Trophoblast cell (in vitro differentiated cells and primary cell): ENCODE data around the gene SLC25A10.
A peak's percentile ranks its signal among the peaks of the same experiment; 100 is the strongest.
"Not testable (repeated sequence)": the region's sequence is repeated elsewhere in the genome, so short reads cannot be mapped to it uniquely, and the experiment has no call there.

Experiments
- DNase-seq, 2 donors: peaks; one replicate each; pipeline ENCODE4 v3.0.0-alpha.2; 2016
- H2AFZ ChIP-seq: 2 replicates; pipeline ENCODE4 v1.6.1; 2013; ENCODE audit warnings: low read length, moderate library complexity, mild to moderate bottlenecking; ENCODE audit not compliant: insufficient read depth, poor library complexity
- H2AK5ac ChIP-seq: 2 replicates; pipeline ENCODE4 v1.6.1; 2013; ENCODE audit warnings: mild to moderate bottlenecking, low read length
- H2BK120ac ChIP-seq: 2 replicates; pipeline ENCODE4 v1.6.1; 2013; ENCODE audit warnings: low read length, mild to moderate bottlenecking, moderate library complexity; ENCODE audit not compliant: insufficient read depth, poor library complexity
- H2BK12ac ChIP-seq: 2 replicates; pipeline ENCODE4 v1.6.1; 2013; ENCODE audit warnings: mild to moderate bottlenecking, low read length, moderate library complexity
- H2BK5ac ChIP-seq: 2 replicates; pipeline ENCODE4 v1.6.1; 2013; ENCODE audit warnings: low read length, low read depth, moderate library complexity, mild to moderate bottlenecking; ENCODE audit not compliant: poor library complexity
- H3K14ac ChIP-seq: 2 replicates; pipeline ENCODE4 v1.6.1; 2013; ENCODE audit warnings: mild to moderate bottlenecking, low read length
- H3K18ac ChIP-seq: 2 replicates; pipeline ENCODE4 v1.6.1; 2013; ENCODE audit warnings: mild to moderate bottlenecking, low read length
- H3K23ac ChIP-seq: 2 replicates; pipeline ENCODE4 v1.6.1; 2013; ENCODE audit warnings: low read length
- H3K27ac ChIP-seq: 2 replicates; pipeline ENCODE4 v1.5.1; 2013; ENCODE audit warnings: low read depth, mild to moderate bottlenecking, inconsistent platforms, low read length, moderate library complexity
- H3K27me3 ChIP-seq: 2 replicates; pipeline ENCODE4 v1.6.1; 2013; ENCODE audit warnings: inconsistent platforms, mild to moderate bottlenecking, low read length, moderate library complexity; ENCODE audit not compliant: insufficient read depth
- H3K36me3 ChIP-seq, 2 experiments: 1 replicate in 1 of 2; 2 replicates in 1 of 2; pipeline ENCODE4 v1.6.1; 2013; ENCODE audit warnings: low read length in 2 of 2, mild to moderate bottlenecking in 2 of 2, moderate library complexity in 1 of 2; ENCODE audit not compliant: insufficient read depth in 2 of 2, control insufficient read depth in 1 of 2
- H3K4ac ChIP-seq: 2 replicates; pipeline ENCODE4 v1.6.1; 2013; ENCODE audit warnings: low read depth, mild to moderate bottlenecking, low read length, moderate library complexity
- H3K4me1 ChIP-seq, 2 experiments: 1 replicate in 1 of 2; 2 replicates in 1 of 2; pipeline ENCODE4 v1.6.1; 2013; ENCODE audit warnings: low read length in 2 of 2, mild to moderate bottlenecking in 2 of 2, moderate library complexity in 1 of 2; ENCODE audit not compliant: insufficient read depth in 2 of 2, control insufficient read depth in 1 of 2
- H3K4me2 ChIP-seq: 2 replicates; pipeline ENCODE4 v1.6.1; 2013; ENCODE audit warnings: inconsistent platforms, mild to moderate bottlenecking, low read length, moderate library complexity
- H3K4me3 ChIP-seq: 2 replicates; pipeline ENCODE4 v1.5.1; 2013; ENCODE audit warnings: mild to moderate bottlenecking, low read depth, low read length, inconsistent platforms
- H3K79me1 ChIP-seq: one replicate; pipeline ENCODE4 v1.6.1; 2013; ENCODE audit warnings: low read length
- H3K79me2 ChIP-seq: 2 replicates; pipeline ENCODE4 v1.6.1; 2013; ENCODE audit warnings: low read length, mild to moderate bottlenecking; ENCODE audit not compliant: control insufficient read depth, insufficient read depth, poor library complexity
- H3K9ac ChIP-seq: 2 replicates; pipeline ENCODE4 v1.6.1; 2013; ENCODE audit warnings: mild to moderate bottlenecking, low read length
- H3K9me3 ChIP-seq: 2 replicates; pipeline ENCODE4 v1.6.1; 2013; ENCODE audit warnings: low read depth, mild to moderate bottlenecking, control low read depth, inconsistent platforms, low read length; ENCODE audit not compliant: insufficient read depth
- H4K12ac ChIP-seq: 2 replicates; pipeline ENCODE4 v1.6.1; 2013; ENCODE audit warnings: low read depth, mild to moderate bottlenecking, low read length, moderate library complexity
- H4K8ac ChIP-seq: 2 replicates; pipeline ENCODE4 v1.6.1; 2013; ENCODE audit warnings: low read depth, mild to moderate bottlenecking, low read length, moderate library complexity
- H4K91ac ChIP-seq: one replicate; pipeline ENCODE4 v1.6.1; 2013; ENCODE audit warnings: low read depth, mild to moderate bottlenecking, low read length, moderate library complexity
- WGBS: extraction: QIAGEN DNeasy Blood & Tissue Kit; methylation state at CpG from one replicate; pipeline ENCODE4 v1.1.7; 2013; ENCODE audit warnings: missing lambda C conversion rate; ENCODE audit not compliant: insufficient read length, insufficient coverage; ENCODE audit errors: extremely low coverage; 5-methylcytosine and 5-hydroxymethylcytosine counted together

The SLC25A10 gene

DNA sequence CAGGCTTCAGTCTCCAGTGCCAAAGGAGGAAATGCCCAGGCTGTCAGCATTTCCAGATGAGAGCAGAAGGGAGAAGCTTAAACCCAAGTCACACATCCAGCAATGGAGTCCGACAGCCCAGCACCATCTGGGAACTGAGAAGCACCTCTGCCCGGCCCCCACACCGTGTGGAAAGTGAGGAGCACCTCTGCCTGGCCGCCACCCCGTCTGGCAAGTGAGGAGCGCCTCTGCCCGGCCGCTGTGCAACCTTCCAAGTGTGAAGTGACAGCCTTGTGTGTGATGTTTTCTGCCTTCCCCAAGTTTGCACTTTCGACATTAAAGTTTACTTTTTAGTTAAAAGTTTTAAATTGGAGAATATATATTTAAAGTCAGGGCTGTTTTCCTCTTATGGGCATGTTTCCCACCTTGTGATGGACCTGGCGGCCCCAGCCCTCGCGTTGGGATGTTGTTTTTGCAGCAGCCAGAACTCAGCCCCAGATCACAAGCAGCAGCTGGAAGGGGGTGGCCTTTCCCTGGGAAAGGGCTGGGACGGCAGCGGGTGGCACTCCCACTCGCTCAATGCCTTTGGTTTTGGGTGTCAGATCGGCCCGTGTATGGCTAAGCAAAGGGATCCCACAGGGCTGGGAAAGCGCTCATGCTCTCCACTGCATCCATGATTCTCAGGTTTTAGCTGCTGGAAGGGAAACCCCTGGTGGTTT is 38.4 kb upstream of the SLC25A10 start:
- Histone ChIP-seq H3K79me2 (no peaks in the 10 kb centered on the region), H4K91ac (no peak overlapping the region), H3K23ac (no peak overlapping the region), H2BK12ac (no peak overlapping the region), H2BK5ac (no peak overlapping the region), H3K9me3 (peaks cover 4% of the 10 kb centered on the region), H3K27me3 (no peaks in the 10 kb centered on the region), H3K4me1 (no peaks in the 10 kb centered on the region), H3K14ac (no peak overlapping the region), H3K18ac (no peak overlapping the region), H2AK5ac (no peak overlapping the region), H3K36me3 (peaks cover 50 to 54% of the 10 kb centered on the region in 2 experiments), H4K8ac (no peak overlapping the region), H3K79me1 (no peaks in the 10 kb centered on the region), H2BK120ac (no peak overlapping the region), H2AFZ (no peak overlapping the region), H4K12ac (peak overlapping the region; percentile 40), H3K4me2 (no peak overlapping the region), H3K4ac (no peak overlapping the region), H3K9ac (no peak overlapping the region), H3K27ac (no peak overlapping the region), H3K4me3 (no peak overlapping the region)
- no CpG with 5 or more reads among the region's 18 CpGs for WGBS
- no peak for DNase-seq

DNA sequence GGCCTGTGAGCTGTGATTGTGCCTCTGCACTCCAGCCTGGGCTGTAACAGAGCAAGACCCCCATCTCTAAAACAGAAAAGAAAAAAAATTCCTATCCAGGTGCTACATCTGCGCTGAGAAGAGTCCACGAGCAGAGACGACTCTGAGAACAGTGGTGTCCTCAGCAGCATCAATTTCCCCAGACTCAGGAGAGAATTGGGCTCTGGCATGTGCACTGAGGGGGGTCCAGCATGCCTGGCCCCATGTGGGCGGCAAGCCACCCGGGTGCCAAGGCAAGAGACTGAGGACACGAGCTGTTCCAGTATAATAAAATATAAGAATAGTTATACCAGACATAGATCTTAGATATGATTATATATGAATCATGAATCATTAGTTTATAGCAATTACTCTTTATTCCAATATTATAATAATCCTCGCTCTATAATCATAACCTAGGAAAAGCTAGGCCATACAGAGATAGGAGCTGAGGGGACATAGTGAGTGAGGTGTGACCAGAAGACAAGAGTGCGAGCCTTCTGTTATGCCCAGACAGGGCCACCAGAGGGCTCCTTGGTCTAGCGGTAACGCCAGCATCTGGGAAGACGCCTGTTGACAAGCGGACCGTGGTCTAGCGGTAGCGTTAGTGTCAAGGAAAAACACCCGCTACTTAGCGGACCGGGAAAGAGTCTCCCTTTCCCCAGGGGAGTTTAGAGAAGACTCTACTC is 36.4 kb upstream of the SLC25A10 start:
- not testable (repeated sequence) for H2BK5ac ChIP-seq, H2AFZ ChIP-seq, H3K14ac ChIP-seq, H4K12ac ChIP-seq, H3K79me2 ChIP-seq, H3K9me3 ChIP-seq, H3K27ac ChIP-seq, H4K8ac ChIP-seq, H3K23ac ChIP-seq, H4K91ac ChIP-seq, H3K27me3 ChIP-seq, H2BK120ac ChIP-seq, H3K79me1 ChIP-seq, H3K9ac ChIP-seq, H3K18ac ChIP-seq, H3K4ac ChIP-seq, H3K4me1 ChIP-seq, H3K4me2 ChIP-seq, H2AK5ac ChIP-seq, H2BK12ac ChIP-seq, H3K4me3 ChIP-seq
- peaks cover 37 to 44% of the 10 kb centered on the region in 2 experiments for H3K36me3 ChIP-seq
- no CpG with 5 or more reads among the region's 18 CpGs for WGBS
- DNase-seq: peak in 1 of 2 donors; percentile 45

GRCh38 chr17:81676906-81677305 is 35.2 kb upstream of the SLC25A10 start:
- WGBS: no CpG with 5 or more reads among the region's 17 CpGs
- peaks cover 1% of the 10 kb centered on the region for H3K9me3 ChIP-seq
- no peak overlapping the region for H3K9ac ChIP-seq

GRCh38 chr17:81680150-81680549 is 31.9 kb upstream of the SLC25A10 start:
- Histone ChIP-seq H3K14ac (no peak overlapping the region), H4K8ac (no peak overlapping the region), H2BK120ac (no peak overlapping the region), H3K36me3 (peaks cover 11 to 17% of the 10 kb centered on the region in 2 experiments), H3K27me3 (no peaks in the 10 kb centered on the region), H3K4me1 (peaks cover 12 to 13% of the 10 kb centered on the region in 2 experiments), H3K79me1 (peaks cover 10% of the 10 kb centered on the region), H2AFZ (no peak overlapping the region), H2AK5ac (no peak overlapping the region), H4K91ac (no peak overlapping the region), H3K23ac (no peak overlapping the region), H3K18ac (no peak overlapping the region), H3K27ac (no peak overlapping the region), H3K79me2 (peaks cover 19% of the 10 kb centered on the region), H3K4me3 (no peak overlapping the region), H2BK5ac (no peak overlapping the region), H3K4ac (no peak overlapping the region), H3K9ac (no peak overlapping the region), H4K12ac (no peak overlapping the region), H3K9me3 (no peaks in the 10 kb centered on the region), H3K4me2 (no peak overlapping the region), H2BK12ac (no peak overlapping the region)
- no peak for DNase-seq
- WGBS: no CpG with 5 or more reads among the region's 11 CpGs

More at GRCh38 chr17:81676906-81677305, 35.2 kb upstream of the SLC25A10 start:
- Histone ChIP-seq H4K8ac (no peak overlapping the region), H4K91ac (no peak overlapping the region), H3K4me2 (no peak overlapping the region), H3K18ac (no peak overlapping the region), H3K27me3 (no peaks in the 10 kb centered on the region), H4K12ac (no peak overlapping the region), H3K79me1 (no peaks in the 10 kb centered on the region), H3K79me2 (no peaks in the 10 kb centered on the region), H3K14ac (no peak overlapping the region), H2BK12ac (no peak overlapping the region), H3K4me3 (no peak overlapping the region), H2AFZ (no peak overlapping the region), H3K4ac (no peak overlapping the region), H3K27ac (no peak overlapping the region), H2BK120ac (no peak overlapping the region), H2BK5ac (no peak overlapping the region), H2AK5ac (no peak overlapping the region), H3K36me3 (peaks cover 35 to 43% of the 10 kb centered on the region in 2 experiments), H3K4me1 (no peaks in the 10 kb centered on the region), H3K23ac (no peak overlapping the region)
- DNase-seq: no peak
